ENCODE measurements around the gene KCNAB2.

- TF ChIP-seq EZH2 (IDR thresholded peaks at IDR 0.05; ENCODE audit: borderline replicate concordance) (no peak), CTCF (IDR thresholded peaks at IDR 0.05; ENCODE audit: poor library complexity) (no peak), EZH2phosphoT487 (IDR thresholded peaks at IDR 0.05; ENCODE audit: low read depth, severe bottlenecking, unreplicated experiment) (no peak)
These were observed 16.3 kb upstream of the KCNAB2 start for GRCh38 chr1:6029351-6029750.

Data from hepatocyte (in vitro differentiated cells).